GM13977 (cell line): Measurements from ENCODE around the gene CLPSL2.

ENCODE experiments used
- DNase-seq: peaks from one replicate; pipeline ENCODE4 v3.0.0; 2012; ENCODE audit warnings: low spot score
- CTCF ChIP-seq: IDR thresholded peaks from 2 replicates; pipeline ENCODE4 v1.5.1; 2012; ENCODE audit warnings: mild to moderate bottlenecking, control low read depth; ENCODE audit not compliant: insufficient read depth; ENCODE audit errors: extremely low read depth, missing control alignments
- in situ Hi-C: fragments of 300-500 bp; cut with MboI; formaldehyde crosslinking; loops from one replicate; pipeline ENCODE4 v1.12.0; 2022; ENCODE audit warnings: low sequenced_read_pairs, low pct_unique_long_range_greater_than_20kb, mixed read lengths, inconsistent platforms; ENCODE audit not compliant: unreplicated experiment

The CLPSL2 gene

GRCh38 chr6:35736982-35737412, 39.4 kb upstream of the CLPSL2 start, which contains the start of gene ARMC12:
Gene ARMC12, plus strand, starts transcription at chr6:35737032. Its CDS starts 77 bp downstream, at chr6:35737109.
- in situ Hi-C loops, result loop anchor here (5.0 kb wide), 1 partner anchor 155 kb away; no protein-coding TSS in a partner anchor
- TF ChIP-seq CTCF, result no peak
- DNase-seq, result no peak

- peak; percentile 74 for TF ChIP-seq CTCF
- peak; percentile 79 for DNase-seq
- in situ Hi-C loops, result loop anchor here (5.0 kb wide), 1 partner anchor 155 kb away; no protein-coding TSS in a partner anchor
These were observed 38.8 kb upstream of the CLPSL2 start for GRCh38 chr6:35737413-35738211.

- in situ Hi-C loops, result loop anchor here (5.0 kb wide), 1 partner anchor 158 kb away; no protein-coding TSS in a partner anchor
- no peak for TF ChIP-seq CTCF
These were observed 36.5 kb upstream of the CLPSL2 start for GRCh38 chr6:35739645-35740524.

GRCh38 chr6:35742842-35743241, 33.6 kb upstream of the CLPSL2 start:
- no peak for TF ChIP-seq CTCF
- in situ Hi-C loops, result no loop called here
- no peak for DNase-seq

More at GRCh38 chr6:35739645-35740524, 36.5 kb upstream of the CLPSL2 start:
- no peak for DNase-seq

GRCh38 chr6:35745509-35745908, 30.9 kb upstream of the CLPSL2 start:
- no peak for DNase-seq
- no peak for TF ChIP-seq CTCF
- in situ Hi-C loops, result no loop called here

- TF ChIP-seq CTCF, result no peak
- no peak for DNase-seq
- in situ Hi-C loops, result no loop called here
These were observed 29.9 kb upstream of the CLPSL2 start for GRCh38 chr6:35746516-35746915.
